ENCODE data around the gene KCNK3.

DNA sequence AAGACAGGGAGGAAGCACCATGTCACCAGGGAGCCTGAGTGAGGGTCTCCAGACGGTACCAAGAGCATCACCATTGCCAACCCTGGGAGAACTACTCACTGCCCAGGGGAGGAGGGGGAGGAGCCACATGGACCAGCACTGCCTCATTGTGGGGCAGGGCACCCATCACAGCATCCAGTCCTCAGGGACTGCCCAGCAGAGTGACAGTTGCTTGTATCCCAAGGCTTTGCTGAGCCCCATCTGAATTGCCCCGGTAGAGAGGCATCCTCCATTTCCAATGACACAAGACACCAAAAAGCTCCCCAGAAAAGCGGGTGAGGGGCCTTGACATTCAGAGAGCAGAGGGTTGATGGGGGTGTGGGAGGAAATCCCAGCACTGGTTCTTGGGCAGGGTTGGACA lies 44.5 kb upstream of the KCNK3 start:
- TF ChIP-seq POLR2A (IDR thresholded peaks at IDR 0.05): no peak
- TF ChIP-seq, protein P1, sequence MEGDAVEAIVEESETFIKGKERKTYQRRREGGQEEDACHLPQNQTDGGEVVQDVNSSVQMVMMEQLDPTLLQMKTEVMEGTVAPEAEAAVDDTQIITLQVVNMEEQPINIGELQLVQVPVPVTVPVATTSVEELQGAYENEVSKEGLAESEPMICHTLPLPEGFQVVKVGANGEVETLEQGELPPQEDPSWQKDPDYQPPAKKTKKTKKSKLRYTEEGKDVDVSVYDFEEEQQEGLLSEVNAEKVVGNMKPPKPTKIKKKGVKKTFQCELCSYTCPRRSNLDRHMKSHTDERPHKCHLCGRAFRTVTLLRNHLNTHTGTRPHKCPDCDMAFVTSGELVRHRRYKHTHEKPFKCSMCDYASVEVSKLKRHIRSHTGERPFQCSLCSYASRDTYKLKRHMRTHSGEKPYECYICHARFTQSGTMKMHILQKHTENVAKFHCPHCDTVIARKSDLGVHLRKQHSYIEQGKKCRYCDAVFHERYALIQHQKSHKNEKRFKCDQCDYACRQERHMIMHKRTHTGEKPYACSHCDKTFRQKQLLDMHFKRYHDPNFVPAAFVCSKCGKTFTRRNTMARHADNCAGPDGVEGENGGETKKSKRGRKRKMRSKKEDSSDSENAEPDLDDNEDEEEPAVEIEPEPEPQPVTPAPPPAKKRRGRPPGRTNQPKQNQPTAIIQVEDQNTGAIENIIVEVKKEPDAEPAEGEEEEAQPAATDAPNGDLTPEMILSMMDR (IDR thresholded peaks at IDR 0.05): no peak

All from body of pancreas (tissue), 4 donors.